ENCODE data around the gene PGGHG.
"Not testable (repeated sequence)": the region's sequence is repeated elsewhere in the genome, so short reads cannot be mapped to it uniquely, and the experiment has no call there.

PGGHG gene

DNA sequence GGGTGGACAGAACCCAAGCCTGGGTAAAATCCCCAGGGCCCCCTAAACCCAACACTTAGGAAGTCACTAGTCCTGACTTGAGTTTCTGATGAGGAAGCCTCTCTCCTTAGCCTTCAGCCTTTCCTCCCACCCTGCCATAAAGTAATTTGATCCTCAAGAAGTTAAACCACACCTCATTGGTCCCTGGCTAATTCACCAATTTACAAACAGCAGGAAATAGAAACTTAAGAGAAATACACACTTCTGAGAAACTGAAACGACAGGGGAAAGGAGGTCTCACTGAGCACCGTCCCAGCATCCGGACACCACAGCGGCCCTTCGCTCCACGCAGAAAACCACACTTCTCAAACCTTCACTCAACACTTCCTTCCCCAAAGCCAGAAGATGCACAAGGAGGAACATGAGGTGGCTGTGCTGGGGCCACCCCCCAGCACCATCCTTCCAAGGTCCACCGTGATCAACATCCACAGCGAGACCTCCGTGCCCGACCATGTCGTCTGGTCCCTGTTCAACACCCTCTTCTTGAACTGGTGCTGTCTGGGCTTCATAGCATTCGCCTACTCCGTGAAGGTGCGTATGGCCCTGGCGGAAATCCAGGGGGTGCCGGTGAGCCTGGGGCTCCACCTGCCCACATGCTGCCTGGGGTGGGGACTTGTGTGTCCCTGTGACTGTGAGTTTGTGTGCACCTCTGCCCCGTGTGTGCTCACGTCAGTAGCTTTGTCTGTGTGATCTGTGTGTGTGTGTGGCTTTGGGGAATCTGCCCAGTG is 25.0 kb downstream of the PGGHG start, which contains the start of gene IFITM1:
IFITM1 (plus strand) TSS at position 254 of the 767 bp plus-strand sequence; CDS start at position 385, 131 bp downstream.
- peak in 1 of 2 donors; percentile 34 for DNase-seq (ENCODE audit: low read depth in 2 of 2)

DNA sequence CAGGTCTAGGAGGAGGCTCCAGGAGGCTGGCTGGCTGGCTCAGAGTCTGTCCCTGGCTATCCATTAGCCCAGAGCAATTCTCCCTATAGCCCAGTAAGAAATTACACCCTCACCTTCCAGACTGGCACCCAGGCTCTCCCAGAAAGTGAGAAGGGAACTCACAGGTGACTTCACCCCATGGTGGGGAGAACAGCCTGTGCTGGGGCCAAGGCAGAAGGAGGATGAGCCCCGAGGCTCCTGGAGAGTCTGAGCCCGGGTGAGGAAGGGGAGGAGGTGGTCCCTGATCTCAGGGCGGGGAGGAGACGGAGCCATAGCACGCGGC is 25.6 kb downstream of the PGGHG start:
- not testable (repeated sequence) for DNase-seq (ENCODE audit: low read depth in 2 of 2)

DNA sequence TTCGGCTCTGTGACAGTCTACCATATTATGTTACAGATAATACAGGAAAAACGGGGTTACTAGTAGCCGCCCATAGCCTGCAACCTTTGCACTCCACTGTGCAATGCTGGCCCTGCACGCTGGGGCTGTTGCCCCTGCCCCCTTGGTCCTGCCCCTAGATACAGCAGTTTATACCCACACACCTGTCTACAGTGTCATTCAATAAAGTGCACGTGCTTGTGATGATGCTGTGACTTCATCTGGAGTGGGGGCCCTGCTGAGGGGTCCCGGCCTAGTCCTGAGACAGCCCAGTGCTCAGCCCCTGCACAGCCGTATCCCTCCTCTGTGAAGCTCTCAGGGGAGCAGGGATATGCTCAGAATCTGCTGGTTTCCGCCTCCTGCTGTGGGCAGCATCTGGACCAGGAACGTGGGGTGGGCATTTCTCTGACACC is 26.1 kb downstream of the PGGHG start:
- no peak for DNase-seq (ENCODE audit: low read depth in 2 of 2)

DNA sequence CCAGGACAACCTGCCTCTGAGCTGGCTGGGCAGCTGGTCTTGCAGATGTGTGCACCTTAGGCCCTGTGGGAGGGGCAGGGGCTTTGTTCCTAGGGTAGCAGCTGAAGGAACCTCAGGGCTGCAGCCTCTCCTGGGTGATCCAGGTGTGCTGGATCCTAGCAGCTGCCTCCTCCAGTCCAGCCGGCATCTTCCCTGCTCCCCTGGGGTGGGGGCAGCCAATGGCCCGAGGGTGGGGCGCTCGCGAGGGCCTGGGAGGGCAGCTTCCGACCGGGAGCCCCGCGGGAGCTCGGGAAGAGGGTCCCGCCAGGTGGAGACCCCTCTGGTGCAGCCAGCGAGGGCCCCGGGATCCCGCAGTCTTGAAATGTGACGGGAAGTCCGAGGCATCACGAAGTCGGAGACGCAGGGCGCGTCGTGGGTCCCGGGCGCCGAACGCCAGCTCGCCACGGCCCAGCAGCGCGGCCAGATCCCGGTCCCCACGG is 26.6 kb downstream of the PGGHG start:
- no peak for DNase-seq (ENCODE audit: low read depth in 2 of 2)

DNA sequence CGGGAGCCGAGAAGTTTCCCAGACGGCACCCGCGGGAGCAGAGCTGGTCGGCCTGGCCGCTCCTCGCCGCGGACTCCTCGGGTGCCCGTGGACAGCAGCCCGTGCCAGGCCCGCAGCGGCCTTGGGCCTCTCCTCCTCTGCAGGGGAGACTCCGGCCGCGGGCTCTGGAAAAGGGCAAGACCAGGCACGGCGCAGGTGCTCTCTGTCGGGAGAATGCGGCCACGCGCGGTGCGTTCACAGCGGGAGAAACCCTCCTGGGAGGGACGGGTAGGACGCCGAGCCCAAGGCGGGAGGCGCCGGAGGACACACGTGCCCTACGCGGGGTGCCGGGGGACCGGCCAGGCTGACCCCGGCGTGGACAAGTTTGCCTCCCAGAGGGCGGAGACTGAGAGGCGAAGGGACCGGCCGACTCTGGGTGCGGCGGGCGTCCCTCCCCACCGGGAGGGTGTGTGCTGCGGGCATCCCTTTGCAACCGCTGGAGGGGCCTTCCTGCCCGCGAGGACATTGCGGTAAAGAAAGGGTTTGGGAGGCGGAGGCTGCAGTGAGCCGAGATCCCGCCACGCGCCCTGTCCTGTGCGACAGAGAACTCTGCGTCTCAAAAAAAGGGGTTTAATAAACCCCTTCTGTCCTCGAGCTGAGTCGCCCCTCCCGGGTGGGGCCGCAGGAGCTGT is 27.2 kb downstream of the PGGHG start:
- no peak for DNase-seq (ENCODE audit: low read depth in 2 of 2)

DNA sequence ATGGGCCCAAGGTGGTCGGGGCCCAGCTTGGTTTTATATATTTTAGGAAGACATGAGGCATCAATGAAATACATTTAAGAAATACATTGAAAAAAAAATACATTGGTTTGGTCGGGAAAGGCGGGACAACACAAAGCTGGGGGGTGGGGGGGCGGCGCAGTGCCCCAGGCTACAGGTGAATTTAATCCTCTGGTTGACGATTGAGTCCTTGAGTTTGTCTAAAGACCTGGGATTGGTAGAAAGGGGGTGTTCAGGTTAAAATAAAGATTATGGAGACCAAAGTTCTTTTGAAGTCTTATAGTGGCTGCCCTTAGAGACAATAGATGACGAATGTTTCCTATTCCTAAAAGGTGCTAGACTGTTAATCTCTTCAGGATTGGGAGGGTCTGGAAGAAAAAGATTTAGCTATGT is 28.0 kb downstream of the PGGHG start:
- DNase-seq (ENCODE audit: low read depth in 2 of 2): no peak

DNA sequence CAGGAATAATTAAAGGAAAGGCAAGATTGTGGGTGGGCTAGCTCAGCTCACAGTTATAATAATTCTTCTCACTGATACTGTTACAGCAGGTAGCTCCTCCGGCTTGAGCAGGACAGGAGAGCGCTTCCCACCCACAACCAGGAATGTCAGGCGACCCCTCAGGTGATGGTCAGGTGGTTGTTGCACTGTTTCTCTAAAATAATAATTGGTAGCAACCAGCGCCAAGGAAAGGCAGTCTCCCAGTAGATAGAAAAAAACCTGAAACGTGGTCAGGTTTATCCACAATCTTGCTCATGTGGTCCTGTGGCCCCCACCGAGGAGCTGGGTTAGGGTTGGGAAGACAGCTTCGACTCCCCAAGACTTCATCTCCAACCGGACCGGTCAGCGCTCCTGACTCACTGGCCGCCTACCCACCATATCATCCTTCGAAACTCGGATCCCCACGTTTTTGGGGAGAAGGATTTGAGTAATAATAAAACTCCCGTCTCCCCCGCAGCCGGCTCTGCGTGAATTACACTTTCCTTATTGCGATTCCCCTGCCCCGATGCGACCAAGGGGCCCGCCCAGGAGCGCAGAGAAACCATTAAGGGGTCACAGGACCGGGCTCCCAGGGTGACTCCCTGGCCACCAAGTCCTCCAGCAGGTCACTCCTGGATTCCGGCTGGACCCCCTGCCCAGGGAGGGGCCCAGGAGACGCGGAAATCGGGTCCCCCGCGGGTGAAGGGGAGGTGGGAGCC is 28.9 kb downstream of the PGGHG start:
- not testable (repeated sequence) for DNase-seq (ENCODE audit: low read depth in 2 of 2)

DNA sequence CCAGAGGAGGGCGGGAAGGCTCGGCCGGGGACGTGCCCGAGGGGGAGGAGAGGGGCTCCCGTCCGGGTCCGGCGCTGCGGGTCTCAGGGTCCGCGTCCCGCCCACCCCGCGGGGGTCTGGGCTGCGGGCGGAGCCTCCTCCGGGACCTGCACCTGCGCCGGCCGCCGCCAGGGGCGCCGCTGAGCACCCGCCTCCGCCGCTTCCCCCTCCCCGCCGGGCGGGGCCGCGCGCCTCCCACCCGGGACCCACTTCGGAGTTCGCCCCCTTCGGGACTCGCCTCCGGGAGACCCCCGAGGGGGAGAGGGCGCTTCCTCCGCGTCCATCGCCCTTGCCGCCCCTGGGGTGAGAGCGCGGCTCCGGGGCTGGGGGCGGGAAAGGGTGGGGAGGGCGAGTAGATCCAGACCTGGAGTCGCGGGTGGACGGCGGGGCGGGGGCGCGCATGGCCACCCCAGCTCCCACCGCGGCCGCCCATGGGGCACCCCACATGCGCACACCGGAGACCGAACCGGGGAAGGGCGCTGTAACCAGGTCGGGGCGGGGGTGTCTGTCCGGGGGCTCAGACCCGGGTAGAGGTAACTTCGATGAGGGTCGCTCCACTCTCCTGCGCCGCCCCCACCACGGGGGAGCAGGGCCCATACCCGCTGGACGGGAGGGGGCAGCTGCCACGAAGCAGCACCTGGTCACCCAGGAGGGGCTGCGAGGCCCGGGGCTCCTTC is 29.6 kb downstream of the PGGHG start:
- not testable (repeated sequence) for DNase-seq (ENCODE audit: low read depth in 2 of 2)

DNA sequence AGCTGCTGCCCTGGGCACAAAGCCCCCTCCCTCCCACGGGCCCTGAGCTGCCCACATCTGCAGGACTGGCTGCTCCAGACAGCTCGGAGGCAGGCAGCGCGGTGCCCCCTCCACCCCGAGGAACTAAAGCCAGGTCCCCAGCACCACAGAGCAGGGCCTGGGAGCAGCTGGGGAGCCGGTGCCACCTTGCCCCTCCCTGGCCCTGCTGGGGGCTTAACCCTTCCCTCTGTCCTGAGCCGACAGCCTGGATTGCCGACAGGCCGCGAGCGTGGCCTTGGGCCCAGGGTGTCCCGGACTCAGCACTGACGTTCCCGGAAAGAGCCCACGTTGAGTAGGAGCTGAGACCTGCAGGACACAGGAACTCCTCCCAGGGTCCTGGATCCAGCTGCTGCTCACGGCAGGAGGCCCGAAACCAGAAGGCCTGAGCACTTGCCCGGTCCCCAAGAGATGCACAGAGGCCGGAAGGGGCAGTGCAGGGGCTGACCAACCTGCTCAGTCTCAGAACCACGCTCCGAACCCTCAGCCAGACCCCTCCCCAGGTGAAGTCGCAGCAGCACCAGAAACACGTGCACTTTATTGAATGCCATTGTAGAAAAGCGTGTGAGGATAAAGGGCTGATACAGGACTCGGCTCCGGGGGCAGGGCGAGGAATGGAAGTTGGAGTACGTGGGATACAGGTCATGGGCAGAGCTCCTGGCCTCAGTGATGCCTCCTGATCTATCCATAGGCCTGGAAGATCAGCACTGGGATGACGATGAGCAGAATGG is 30.4 kb downstream of the PGGHG start:
- DNase-seq (ENCODE audit: low read depth in 2 of 2): not testable (repeated sequence)

DNA sequence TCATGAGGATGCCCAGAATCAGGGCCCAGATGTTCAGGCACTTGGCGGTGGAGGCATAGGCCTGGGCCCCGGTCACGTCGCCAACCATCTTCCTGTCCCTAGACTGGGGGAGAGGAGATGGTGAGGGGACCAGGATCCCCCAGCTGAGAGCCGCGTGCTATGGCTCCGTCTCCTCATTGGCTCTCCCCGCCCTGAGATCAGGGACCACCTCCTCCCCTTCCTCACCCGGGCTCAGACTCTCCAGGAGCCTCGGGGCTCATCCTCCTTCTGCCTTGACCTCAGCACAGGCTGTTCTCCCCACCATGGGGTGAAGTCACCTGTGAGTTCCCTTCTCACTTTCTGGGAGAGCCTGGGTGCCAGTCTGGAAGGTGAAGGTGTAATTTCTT is 31.0 kb downstream of the PGGHG start:
- DNase-seq (ENCODE audit: low read depth in 2 of 2): not testable (repeated sequence)

DNA sequence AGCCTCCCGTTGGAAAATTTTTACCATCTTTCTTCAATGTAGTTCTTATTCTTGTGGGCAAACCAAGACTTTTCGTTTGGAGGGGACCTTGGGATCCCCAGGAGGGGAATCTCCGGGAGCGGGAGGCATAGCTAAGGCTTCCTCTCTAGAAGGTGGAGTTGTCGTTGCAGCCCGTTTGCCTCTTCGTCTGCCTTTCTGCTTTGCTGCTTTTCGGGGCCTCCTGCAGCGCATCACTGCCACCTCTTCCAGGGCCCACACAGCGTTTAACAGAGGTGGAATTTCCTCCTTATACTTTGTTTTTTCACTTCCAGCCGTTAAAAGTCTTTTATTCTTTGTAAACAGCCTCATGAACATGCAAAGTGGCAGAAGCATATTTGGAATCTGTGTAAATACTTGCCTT is 35.2 kb downstream of the PGGHG start:
- DNase-seq (ENCODE audit: low read depth in 2 of 2): no peak

DNA sequence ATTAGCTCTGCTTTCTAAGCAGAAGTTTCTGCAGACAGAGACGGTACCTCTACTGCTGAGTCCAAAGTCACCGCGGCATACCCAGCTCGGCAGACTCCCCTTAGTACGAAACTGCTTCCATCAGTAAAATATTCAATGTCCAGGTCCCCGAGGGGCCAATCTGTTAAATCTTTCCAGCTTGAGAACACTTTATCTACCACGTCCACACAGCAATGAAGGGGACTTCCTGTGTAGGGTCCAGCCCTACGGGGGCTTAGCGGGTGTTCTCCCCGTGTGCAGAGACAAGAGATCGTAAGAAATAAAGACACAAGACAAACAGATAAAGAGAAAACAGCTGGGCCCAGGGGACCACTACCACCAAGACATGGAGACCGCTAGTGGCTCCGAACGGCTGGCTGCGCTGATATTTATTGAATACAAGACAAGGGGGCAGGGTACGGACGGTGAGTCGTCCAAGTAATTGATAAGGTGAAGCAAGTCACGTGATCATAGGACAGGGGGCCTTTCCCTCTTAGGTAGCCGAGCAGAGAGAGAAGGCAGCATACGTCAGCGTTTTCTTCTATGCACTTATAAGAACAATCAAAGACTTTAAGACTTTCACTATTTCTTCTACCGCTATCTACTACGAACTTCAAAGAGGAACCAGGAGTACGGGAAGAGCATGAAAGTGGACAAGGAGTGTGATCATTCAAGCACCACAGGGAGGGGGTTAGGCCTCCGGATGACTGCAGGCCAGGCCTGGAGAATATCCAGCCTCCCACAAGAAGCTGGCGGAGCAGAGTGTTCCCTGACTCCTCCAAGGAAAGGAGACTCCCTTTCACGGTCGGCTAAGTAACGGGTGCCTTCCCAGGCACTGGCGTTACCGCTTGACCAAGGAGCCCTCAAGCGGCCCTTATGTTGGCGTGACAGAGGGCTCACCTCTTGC is 35.9 kb downstream of the PGGHG start:
- not testable (repeated sequence) for DNase-seq (ENCODE audit: low read depth in 2 of 2)

DNA sequence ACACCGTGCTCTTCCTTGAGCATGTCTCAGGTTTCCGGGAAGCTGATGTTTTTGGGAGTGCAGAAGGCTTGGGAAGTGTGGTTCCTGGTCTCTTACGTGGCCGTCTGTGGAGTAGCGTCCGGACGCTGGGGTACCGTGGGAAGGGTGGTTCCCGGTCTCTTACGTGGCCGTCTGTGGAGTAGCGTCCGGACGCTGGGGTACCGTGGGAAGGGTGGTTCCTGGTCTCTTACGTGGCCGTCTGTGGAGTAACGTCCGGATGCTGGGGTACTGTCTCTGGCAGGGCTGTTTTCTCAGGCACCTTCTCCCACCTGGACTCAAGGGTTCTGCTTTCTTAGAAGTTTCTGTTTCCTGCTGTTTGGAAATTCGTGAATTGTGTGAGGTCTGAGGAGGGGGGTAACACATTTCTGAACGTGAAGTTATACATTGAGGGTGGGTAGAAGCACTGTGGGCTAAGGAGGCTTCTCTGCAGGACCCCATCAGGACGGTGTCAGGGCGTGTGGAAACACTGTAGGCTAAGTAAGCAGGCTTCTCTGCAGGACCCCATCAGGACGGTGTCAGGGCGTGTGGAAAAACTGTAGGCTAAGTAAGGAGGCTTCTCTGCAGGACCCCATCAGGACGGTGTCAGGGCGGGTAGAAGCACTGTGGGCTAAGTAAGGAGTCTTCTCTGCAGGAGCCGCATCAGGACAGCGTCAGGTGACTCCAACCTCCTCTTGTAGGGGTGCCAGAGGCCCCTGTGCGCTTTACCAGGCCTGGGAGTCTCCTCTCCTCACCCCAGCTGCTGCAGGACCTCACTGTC is 37.1 kb downstream of the PGGHG start:
- no peak for DNase-seq (ENCODE audit: low read depth in 2 of 2)

DNA sequence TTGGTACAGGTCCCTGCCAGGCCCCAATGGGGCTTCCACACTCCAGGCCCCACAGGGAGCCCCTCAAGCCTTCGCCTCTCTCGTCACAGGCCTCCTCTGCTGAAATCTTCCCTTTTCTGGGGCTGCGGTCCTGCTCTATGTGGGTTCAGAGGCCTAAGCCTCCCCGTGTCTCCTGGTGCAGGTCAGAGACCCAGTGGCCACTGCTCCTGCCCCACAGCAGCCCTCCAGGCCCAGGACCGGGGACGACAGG is 37.6 kb downstream of the PGGHG start:
- DNase-seq (ENCODE audit: low read depth in 2 of 2): no peak

DNA sequence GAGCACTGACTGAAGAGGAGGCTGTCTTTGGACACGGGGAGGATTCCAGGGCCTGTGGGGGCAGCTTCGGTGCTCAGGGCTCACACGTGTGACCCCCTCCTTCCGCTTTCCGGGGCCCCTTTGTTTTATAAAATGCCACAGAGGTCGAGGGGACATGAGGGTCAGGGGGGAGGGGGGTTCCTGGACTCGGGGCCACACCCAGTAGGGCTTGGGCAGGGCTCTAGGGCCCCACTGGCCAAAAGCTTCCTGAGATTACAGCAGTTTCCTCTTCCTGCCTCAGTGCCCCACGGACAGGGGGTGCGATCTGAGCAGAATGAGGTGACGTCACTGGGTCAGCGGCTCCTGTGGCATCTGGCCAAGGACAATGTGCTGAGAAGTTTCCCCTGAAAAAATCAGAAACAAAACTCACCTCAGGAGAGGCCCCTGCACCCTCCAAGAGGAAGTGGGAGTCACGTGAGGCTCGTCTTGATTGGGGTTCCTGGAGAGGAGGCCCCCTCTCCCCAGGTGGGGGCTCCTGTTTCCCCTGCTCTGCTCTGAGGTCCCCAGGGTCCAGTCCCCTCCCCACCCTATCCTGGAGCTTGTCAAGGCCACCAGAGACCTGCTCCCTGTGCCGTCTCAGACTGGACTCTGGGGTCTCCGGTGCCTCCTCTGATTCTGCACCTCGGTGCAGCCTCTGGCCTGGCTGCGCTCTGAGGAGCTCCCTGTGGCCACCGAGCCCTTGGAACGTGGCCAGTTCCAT is 38.1 kb downstream of the PGGHG start:
- no peak for DNase-seq (ENCODE audit: low read depth in 2 of 2)

DNA sequence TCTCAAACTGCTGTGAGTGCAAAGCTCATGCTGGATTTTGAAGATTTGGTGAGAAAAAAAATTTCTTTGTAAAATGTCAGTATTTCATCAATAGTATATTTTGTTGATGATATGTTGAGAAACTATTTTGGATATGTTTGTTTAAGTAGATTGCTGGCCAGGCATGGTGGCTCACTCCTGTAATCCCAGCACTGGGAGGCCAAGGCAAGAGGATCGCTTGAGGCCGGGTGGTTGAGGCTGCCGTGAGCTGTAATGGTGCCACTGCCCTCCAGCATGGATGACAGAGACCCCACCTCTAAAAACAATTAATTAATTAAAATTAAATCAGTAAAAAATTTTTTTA is 38.6 kb downstream of the PGGHG start:
- no peak for DNase-seq (ENCODE audit: low read depth in 2 of 2)

DNA sequence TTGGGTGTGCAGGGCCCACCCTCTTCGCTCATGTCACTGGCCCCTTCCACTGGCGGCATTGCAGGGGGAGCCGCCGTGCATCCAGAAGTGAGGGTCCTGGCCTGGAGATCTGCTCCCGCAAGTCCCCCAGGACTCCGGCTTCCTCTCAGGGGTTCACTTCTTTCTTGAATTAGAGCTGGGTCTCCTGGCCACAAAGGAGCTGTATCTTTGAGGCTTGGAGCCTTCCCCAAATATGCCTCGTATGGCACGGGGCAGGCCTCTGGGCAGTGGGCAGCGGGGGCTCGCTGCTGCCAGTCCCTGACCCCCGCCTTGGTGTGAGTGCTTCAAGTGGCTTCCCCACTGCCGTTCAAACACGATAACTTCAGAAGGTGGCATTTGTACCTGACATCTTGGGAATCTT is 39.1 kb downstream of the PGGHG start:
- no peak for DNase-seq (ENCODE audit: low read depth in 2 of 2)

DNA sequence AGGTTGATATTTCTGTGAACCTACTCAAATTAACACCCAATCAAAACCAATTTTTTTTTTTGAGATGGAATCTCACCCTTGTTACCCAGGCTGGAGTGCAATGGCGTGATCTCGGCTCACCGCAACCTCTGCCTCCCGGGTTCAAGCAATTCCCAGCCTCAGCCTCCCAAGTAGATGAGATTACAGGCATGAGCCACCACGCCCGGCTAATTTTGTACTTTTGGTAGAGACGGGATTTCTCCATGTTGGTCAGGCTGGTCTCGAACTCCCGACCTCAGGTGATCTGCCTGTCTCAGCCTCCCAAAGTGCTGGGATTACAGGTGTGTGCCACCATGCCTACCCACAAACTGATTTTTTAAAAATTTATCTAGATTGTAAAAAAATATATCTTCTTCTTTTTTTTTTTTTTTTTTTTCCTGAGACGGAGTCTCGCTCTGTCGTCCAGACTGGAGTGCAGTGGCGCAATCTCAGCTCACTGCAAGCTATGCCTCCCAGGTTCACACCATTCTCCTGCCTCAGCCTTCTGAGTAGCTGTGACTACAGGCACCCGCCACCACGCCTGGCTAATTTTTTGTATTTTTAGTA is 39.7 kb downstream of the PGGHG start:
- not testable (repeated sequence) for DNase-seq (ENCODE audit: low read depth in 2 of 2)

DNA sequence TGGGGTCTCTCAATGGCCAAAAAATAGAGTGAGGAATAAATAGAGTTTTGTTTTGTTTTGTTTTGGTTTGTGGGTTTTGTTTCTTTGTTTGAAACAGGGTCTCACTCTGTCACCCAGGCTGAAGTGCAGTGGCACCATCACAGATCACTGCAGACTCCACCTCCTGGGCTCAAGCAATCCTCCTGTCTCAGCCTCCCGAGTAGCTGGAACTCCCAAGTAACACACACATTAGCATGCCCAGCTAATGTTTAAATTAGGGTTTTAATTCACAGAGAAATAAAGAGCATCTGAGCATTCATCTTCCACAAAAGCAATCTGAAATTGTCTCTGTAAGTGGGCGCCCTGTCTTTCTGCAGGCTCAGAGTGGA is 40.9 kb downstream of the PGGHG start:
- DNase-seq (ENCODE audit: low read depth in 2 of 2): no peak

All from stimulated activated CD8-positive, alpha-beta memory T cell treated with anti-CD3 and anti-CD28 coated beads, Interleukin-7, amount 100 ng/mL, for 1 hour (primary cell).